Measurements from ENCODE around the gene PPARG.
"Not testable (repeated sequence)": the region's sequence is repeated elsewhere in the genome, so short reads cannot be mapped to it uniquely, and the experiment has no call there.

The PPARG gene

DNA sequence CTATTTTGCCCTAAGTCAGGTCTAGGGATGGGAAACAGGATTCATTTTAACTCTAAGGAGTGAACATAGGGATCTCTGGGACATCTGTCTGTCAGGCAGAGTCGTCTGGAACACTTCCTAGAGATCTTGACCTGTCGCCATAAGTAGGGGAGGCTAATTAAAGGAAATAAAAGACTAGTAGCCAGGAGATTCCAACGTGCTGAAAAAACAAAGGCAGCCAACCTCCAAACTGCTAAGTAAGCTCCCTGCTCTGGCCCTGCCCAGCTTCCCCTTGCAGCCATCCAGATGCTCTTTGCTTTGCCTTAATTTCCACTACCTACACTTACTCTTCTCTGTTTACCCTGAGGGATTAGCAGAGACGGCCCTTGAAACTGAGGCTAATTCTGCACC, 177.0 kb downstream of the PPARG start:
- DNase-seq: no peak

DNA sequence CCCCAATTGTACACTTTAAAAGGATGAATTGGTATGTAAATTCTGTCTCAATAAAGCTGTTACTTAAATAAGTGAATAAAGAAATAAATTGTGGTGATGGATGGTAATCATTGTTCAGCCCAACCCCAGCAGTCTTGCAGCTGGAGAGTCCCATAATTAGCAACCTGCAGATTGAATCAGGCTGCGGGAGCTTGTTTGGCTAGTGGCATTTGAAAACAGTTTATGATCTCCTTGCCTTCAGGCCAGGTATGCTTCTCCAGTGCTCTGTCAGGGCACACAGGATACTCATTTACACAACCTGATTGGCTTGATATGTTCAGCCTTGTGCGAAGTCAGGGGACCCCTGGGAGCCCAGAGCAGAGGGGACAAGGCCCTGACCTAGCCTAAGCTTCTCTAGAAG, 178.9 kb downstream of the PPARG start:
- no peak for DNase-seq

DNA sequence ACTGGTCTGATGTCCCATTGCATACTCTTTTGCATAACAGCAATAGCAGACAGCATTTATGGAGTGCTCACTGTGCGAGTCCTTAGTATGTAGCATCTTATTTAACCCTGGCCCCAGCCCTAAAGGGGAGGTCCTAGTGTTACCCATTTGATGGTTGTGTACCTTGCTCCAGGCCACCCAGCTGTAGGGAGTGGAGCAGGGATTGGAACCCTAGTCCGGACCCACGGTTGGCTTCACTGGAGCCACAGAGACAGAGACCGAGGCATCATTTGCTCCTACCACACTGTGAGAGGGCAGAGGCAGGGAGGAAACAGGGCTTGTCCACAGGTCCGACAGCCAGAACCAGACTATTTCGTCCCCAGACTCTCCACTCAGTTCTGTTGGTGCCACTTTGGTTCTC, 179.4 kb downstream of the PPARG start:
- no peak for DNase-seq

DNA sequence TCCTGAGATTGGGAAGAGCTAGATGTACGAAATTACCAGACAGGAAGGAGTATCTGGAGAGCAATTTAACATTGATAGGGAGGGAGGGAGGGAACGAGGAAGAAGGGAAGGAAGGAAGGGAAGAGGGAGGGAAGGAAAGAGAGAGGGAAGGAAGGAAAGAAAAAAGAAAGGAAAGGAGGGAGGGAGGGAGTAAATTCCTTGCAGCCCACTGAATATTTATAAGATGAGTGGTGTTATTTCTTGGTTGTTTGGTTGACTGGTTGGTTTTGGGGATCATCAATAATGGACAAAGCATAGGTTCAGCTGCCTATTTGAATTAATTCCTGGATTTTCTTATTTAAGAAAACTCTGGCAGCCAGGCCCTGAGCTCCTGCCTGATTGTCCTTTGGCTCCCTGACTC, 179.9 kb downstream of the PPARG start:
- no peak for DNase-seq

DNA sequence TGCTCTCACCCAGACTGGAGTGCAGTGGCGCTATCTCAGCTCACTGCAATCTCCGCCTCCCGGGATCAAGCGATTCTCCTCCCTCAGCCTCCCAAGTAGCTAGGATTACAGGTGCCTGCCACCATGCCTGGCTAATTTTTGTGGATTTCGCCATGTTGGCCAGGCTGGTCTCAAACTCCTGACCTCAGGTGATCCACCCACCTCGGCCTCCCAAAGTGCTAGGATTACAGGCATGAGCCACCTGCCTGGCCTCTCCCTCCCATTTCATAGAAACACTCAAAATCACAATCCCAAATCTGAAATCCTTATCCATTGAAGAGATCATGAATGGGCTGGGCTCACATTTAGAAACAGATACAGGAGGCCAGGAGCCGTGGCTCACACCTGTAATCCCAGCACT, 180.4 kb downstream of the PPARG start:
- not testable (repeated sequence) for DNase-seq

DNA sequence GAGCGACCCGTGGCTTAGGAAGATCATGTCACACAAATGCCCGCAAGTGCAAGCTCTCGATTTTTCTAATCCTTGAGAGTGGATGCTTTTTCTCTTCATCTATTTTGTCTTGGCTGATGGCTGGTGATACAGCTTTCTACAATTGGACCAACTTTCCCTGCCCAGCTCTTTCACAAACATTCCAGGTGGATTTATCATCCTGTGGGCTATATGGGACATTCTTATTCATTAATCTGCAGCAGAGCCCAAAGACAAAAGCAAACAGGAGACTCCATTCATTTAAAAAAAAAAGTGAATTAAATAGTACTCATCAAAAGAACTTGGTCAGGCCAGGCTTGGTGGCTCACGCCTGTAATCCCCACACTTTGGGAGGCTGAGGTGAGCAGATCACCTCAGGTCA, 181.2 kb downstream of the PPARG start:
- peak; percentile 36 for DNase-seq

DNA sequence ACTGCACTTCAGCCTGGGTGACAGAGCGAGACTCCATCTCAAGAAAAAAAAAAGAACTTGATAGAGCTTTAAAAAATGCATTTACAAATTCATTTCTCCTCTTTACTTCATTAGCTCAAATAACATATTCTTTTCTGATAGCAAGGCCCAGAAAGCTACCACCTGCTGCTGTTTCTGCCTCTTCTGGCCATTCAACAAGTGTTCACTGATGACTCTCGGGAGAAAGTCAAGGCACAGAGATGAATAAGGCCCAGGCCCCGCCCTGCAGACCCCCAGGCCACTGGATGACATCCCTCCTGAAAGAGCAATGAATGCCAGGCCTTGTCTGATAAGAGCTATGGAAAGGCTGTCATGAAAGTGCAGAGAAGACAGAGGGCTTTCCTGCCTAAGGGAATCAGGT, 181.8 kb downstream of the PPARG start:
- DNase-seq: no peak

DNA sequence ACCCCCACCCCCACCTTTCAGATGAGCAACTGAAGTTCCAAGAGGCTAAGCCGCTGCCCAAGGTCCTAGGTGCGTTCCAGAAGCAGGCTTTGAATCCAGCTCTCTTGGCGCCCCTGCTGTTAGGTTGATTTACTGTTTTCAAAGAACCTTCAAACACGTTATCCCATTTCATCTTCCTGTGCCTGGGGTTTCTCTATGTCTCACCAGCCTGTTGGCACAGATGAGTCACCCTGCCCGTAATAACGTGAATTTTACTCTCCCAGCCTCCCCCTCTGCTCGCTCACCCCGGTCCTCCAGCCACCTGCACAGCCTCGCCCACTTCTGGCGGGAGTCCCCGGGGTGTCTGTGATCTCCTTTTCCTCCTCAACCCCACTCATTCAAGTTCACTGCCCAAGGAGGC, 182.4 kb downstream of the PPARG start:
- peak; percentile 56 for DNase-seq

DNA sequence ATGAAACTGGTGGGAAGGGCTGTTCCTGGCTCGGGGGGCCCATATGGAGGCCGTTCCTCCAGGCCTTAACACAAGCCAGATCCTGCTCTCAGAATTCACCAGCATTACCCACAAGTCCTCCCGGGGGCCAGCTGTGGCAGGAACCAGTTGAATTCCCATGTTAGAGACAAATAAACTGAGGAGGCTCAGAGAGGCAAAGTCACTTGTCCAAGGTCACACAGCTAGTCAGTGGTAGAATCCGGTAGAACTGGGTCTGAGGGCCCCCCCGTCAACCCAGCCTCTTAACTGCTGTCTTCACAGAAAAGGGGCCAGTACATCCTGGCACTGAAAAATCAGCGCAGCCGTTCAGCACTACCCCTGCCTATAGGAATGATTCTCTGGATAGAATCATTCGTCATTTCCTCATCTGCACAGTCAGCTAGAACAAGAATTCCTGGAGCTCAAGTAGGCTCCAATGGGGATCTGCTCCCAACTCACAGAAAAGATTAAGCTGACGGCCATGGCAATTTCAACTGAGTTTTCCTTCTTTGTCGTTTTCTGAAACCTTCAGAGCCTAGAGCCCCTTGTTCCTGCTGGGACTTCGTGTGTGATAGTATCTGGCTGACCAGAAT, 183.2 kb downstream of the PPARG start:
- DNase-seq: no peak

DNA sequence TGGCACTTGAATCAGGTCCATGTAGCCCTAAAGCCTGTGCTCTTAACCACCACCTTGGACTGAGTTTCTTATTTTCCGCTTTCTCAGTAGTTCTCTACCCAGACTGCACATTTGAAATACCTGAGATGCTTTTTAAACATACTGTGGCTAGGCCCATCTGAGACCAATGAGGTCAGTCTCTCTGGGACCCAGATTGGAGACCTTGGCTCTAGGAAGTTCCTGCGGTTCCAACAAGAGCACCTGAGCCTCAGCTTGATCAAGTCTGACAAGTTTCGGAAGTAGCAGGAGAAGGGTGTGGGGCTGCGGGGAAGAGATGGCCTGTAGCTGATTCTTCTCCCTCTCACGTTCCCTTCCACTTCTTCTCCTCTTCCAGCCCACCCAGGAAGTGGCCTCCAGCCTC, 183.9 kb downstream of the PPARG start:
- DNase-seq: no peak

DNA sequence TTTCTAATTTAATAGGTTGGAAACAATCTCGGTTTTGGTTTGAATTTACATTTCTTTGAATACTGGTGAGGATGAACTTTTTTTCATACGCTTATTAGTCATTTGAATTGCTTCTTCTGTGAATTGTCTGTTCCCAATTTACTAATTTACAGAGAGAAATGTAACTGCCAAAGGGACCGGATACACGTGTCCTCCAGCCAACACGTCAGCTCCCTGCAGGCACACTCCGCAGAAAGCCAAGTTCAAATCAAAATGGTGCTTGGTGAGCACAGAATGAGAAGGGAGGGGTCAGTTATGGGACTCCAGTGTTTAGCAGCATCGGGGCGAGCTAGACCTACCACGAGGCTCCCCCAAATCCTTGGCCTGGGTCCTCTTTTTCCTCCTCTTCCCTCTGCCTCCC, 184.6 kb downstream of the PPARG start:
- no peak for DNase-seq

DNA sequence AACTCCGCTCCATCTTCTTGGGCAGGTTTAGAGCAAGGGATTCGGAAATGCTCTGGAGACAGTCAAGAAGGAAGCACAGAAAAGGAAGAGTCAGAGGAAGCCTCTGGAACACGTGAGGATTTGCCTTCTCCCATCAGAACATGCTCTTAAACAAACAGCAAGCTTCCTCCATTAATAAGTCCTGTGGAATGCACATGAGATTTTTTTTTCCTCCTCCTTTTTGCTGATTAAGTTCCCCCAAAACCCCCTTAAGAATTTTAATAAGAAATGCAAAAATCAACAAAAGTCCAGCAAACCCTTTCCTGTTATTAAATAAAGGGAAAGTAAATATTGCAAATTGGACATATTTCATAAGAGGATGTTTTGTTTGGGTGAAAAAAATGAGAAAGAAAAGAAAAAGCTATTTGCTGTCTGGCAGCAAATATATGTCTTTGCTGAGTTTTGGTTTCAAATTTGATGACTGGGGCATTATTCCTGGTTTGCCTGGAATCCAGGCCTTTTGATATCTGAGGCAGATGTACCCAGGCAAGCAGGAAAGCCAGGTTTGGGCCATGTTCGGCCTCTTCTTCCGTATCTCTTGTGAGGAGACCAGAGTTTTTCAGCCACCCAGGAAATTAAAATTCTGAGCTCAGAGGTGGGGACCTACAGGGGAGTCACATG, 187.5 kb downstream of the PPARG start:
- peak; percentile 38 for DNase-seq

DNA sequence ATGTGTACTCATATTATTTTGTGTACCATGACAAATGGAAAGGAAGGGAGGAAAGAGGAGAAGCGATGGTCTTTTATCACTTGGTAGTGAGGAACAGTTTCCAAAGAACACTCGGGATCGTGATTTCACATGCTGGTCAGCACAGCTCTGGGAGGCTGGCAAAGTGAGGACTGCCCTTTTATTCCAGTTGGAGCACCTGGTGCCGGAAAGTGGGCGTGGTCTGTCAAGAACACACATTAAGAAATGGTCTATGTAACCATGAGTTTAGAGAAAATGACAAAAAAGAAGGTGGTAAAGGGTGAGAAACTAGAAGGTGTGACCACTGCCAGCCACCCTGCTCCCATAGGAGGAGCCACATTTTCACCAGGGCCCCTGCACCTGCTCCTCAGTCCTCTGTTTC, 188.4 kb downstream of the PPARG start:
- DNase-seq: no peak

DNA sequence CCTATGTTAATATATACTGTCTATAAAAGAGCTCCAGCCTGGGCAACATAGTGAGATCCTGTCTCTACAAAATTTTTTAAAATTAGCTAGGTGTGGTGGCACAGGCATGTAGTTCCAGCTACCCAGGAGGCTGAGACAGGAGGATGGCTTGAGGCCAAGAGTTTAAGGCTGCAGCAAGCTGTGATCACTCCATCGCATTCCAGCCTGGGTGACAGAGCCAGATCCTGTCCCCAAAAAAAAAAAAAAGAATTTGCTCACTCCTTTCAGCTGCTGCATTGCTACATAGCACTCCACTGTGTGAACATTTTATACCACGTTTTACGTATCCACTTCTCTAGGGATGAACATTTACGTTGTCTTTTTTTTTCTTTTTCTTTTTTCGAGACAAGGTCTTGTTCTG, 189.5 kb downstream of the PPARG start:
- no peak for DNase-seq

DNA sequence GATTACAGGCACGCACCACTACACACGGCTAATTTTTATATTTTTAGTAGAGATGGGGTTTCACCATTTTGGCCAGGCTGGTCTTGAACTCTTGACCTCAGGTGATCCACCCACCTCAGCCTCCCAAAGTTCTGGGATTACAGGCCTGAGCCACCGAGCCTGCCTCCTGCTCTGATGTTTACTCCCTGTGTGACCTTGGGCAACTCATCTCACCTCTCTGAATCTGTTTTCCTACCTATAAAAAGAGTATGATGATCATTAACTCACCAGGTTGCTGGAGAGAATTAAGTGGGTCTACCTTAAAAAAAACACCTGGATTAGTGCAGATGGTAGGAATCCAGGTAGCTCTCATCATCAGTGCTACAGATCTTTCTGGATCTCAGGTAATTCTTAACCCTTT, 190.3 kb downstream of the PPARG start:
- not testable (repeated sequence) for DNase-seq

DNA sequence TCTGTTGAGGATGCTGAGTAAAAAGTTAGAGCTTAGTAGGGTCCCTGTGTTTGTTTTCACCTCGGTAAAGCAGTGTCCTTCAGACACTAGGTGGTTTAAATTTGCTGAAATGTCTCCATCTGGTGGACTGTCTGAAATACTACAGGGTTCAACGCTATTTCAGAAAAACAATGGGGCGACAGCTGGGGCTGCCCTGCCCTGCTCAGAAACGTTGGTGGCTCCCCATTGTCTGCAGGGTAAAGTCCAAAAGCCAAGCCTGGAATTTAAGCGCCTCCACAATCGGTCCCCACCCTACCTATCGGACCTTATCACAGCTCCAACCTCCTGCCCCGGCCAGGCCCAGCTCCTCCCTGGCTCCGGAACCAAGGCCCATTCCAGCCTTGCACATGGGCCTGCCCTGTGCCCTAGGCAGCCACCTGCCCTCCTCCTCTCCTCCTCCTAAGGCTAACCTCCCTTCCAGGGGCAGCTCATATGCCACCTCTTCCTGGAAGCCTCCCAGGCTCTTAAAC, 191.1 kb downstream of the PPARG start:
- DNase-seq: peak; percentile 18

DNA sequence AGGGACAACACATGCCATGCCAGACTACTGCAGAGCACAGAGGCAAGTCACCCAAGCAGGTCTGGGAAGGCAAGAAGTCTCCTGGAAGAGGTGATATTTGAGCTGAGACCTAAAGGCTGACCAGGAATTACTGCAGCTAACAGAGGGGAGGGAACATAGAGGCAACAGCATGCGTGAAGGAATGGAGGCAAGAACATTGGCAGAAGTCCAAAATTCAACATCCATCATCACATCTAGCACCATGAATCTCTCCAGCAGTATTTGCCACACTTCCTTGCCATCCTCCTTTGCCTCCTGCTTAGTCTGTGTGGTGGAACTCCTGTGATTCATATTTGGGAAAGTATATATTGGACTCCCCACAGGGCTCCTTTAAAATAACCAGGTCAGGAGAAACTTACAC, 194.5 kb downstream of the PPARG start:
- peak; percentile 22 for DNase-seq

DNA sequence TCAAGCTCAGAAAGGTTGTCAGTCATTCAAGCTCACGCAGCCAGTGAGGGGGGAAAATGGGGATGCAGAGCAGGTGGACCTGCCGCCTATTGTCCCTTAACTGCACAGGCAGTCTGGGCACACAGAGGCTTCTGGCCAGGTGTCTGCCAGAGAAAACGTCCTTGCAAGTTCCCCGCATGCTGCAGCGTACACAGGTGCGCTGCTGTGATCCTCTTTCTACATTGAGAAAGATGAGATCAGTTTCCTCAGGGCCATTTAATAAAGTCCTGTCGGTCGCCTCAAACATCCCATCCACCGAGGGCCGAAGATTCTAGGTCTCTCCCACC, 195.0 kb downstream of the PPARG start:
- no peak for DNase-seq

Data from NCI-H226 (cell line).